HG03432 (cell line): ENCODE measurements around the gene CCDC97.
A peak's percentile ranks its signal among the peaks of the same experiment; 100 is the strongest.

Source experiments
- ATAC-seq: cut with Tn5 transposase; IDR thresholded peaks from one replicate; pipeline ENCODE4 v1.9.1; 2021; ENCODE audit warnings: mild to moderate bottlenecking, moderate library complexity; ENCODE audit not compliant: unreplicated experiment

CCDC97 gene

GRCh38 chr19:41297628-41298347 lies 12.2 kb upstream of the CCDC97 start:
- peak; percentile 71 for ATAC-seq

GRCh38 chr19:41298348-41298964 lies 11.5 kb upstream of the CCDC97 start:
- no peak for ATAC-seq

GRCh38 chr19:41299046-41299754 lies 10.8 kb upstream of the CCDC97 start:
- no peak for ATAC-seq

GRCh38 chr19:41299755-41300089 lies 10.2 kb upstream of the CCDC97 start:
- no peak for ATAC-seq

DNA sequence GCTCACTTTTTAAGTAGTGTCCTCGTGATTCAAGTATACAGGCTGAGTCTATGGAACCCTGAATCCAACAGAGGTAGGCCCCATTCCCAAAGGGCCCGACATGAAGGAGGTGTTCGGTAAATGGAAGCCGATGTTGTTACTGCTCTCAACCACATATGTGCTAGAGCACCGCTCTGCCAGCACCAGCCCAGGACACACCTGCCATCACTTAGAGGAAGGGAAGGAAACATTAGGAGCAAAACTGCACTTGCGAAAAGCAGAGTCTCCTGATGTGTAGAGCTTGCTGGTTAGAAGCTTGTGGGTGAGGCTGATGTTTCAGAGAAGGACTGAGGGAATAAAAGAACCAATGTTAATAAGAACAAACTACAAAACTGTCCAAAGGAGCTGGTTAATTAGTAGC lies 9.4 kb upstream of the CCDC97 start:
- no peak for ATAC-seq

DNA sequence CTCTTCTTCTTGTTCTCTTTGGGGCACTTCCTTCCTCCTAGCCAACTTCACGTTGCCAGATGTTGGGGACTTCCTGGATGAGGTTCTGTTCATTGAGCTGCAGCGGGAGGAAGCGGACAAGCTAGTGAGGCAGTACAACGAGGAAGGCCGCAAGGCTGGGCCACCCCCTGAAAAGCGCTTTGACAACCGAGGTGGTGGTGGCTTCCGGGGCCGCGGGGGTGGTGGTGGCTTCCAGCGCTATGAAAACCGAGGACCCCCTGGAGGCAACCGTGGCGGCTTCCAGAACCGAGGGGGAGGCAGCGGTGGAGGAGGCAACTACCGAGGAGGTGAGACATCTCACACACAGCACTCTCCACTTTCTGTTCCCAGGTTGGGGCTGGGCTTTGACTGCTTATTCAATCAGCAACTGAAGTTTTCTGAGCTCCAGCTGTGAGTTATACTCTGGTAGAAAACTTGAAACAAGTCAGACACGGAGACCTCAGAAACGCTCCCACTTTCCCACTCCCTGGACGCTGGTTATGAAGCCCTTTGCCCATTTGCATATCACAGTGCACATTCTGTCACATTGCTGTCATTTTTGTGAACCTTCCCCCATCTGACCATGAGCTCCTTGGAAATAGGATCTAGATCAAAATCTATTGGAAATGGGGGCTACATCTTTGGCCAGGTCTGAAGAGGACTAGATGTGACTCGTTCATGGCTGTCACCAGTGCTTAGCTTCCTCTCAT lies 7.2 kb upstream of the CCDC97 start:
- ATAC-seq, result peak; percentile 47

- no peak for ATAC-seq
Observed at GRCh38 chr19:41303954-41304353, 6.0 kb upstream of the CCDC97 start.

GRCh38 chr19:41304706-41305483 lies 5.1 kb upstream of the CCDC97 start:
- no peak for ATAC-seq

GRCh38 chr19:41305927-41306793 lies 3.8 kb upstream of the CCDC97 start:
- no peak for ATAC-seq

DNA sequence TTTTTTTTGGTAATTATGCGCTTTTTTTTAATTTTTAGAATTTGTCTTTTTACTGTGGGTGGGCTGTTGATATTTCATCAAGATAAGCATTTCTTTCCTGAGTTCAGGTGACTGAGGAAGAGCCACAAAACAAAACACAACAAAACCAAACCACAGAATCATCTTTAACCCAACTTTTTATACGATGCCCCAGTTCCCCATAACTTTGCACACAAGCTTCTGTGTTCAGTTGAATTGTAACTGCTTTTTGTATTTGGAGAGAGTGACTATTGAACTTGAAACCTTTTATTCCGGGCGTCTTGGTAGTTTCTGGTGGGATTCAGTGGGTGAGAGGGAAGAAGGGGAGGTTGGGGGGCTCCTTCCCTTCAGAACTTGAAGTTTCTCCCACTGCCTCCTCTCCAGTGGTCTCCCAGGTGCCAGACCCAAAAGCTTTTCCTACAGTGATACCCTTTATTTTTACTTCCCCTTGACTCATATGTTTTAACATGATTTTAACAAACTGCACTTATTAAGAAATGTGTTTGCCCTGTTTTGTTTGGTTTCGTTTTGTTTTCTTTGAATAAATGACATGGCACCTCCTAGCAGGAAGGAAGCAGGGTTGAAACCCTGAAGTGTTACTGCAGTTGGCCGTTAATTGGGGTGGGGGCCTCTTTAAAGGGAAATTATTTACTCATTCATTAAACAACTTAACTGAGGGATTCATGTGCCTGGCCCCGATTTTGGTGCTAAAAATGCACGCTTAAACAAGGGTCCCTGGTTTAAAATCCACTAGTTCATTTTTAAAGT lies 2.7 kb upstream of the CCDC97 start:
- ATAC-seq, result no peak

DNA sequence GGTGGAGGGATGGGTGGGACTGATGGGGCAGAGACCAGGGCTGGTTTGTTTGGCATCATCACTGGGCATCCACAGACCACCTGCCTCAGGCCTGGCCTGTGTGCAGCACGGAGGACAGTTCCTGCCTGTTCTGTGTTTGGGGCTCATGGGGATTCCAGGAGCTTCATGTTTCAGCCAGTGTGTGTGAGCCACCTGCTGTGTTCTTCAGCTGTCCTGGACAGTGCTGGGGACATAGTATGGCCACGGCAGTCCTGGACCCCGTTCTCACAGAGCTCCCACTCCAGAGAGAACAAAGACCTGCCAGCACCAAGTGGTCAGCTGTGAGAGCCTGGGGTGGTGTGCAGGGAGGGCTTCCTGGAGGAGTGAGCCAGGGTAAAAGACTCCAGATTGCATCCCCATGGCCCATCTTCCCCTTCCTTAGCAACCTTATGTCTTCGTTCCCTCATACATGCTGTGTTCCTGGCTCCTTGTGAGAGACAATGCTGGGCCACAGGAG lies 2.0 kb upstream of the CCDC97 start:
- ATAC-seq, result no peak

GRCh38 chr19:41308450-41309179 lies 1.4 kb upstream of the CCDC97 start:
- ATAC-seq, result no peak

- ATAC-seq, result no peak
Observed at GRCh38 chr19:41309180-41310032, 566 bp upstream of the CCDC97 start.

GRCh38 chr19:41311072-41311471 lies 1.1 kb downstream of the CCDC97 start:
- ATAC-seq, result no peak

DNA sequence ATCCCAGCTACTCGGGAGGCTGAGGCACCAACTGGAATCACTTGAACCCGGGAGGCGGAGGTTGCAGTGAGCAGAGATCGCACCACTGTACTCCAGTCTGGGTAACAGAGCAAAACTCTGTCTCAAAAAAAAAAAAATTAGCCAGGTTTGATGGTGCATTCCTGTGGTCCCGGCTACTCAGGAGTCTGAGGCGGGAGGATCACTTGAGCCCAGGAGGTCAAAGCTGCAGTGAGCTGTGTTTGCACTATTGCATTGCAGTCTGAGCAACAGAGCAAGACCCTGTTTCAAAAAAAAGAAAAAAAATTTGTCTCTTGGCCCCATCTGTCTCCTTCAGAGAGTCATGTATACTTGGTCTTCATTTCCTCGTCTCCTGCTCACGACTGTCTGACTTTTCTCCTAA lies 1.6 kb downstream of the CCDC97 start:
- no peak for ATAC-seq

DNA sequence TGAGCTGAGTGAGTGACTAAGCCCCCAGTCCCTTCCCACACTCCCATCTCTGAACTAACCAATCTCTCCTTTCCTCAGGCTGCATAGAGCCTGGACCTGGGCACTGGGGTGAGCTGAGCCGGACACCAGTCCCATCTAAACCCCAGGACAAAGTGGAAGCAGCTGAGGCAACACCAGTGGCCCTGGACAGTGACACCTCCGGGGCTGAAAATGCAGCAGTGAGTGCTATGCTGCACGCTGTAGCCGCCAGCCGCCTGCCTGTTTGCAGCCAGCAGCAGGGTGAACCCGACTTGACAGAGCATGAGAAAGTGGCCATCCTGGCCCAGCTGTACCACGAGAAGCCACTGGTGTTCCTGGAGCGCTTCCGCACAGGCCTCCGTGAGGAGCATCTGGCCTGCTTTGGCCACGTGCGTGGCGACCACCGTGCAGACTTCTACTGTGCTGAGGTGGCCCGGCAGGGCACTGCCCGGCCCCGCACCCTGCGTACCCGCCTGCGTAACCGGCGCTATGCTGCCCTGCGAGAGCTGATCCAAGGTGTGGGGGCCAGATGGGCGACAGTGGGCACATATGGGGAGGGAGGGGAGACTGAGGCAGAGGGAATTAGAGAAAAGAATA lies 6.4 kb downstream of the CCDC97 start:
- ATAC-seq, result no peak
